DND-41 (cell line): Measurements from ENCODE around the gene PGBD4.

Source experiments
- ATAC-seq: fragments of 200-7000 bp; cut with Tn5 transposase; 3 replicates; pipeline ENCODE4 v1.9.1; 2021; ENCODE audit warnings: low read depth; ENCODE audit not compliant: insufficient read depth
- DNase-seq: peaks from one replicate; pipeline ENCODE4 v3.0.0-alpha.2; 2020
- H2AFZ ChIP-seq: 2 replicates; pipeline ENCODE4 v1.6.0; 2012; ENCODE audit warnings: low read depth, low read length
- H3K27ac ChIP-seq: 2 replicates; pipeline ENCODE4 v1.5.1; 2012; ENCODE audit warnings: low read length, inconsistent platforms
- H3K27me3 ChIP-seq: fragments of 200-600 bp; sonication (generic); 2 replicates; pipeline ENCODE4 v1.6.0; 2012; ENCODE audit warnings: low read length, mild to moderate bottlenecking, inconsistent platforms; ENCODE audit not compliant: insufficient read depth, poor library complexity
- H3K36me3 ChIP-seq: 2 replicates; pipeline ENCODE4 v1.5.1; 2012; ENCODE audit warnings: low read length, inconsistent platforms; ENCODE audit not compliant: insufficient read depth
- H3K4me1 ChIP-seq: 2 replicates; pipeline ENCODE4 v1.5.1; 2012; ENCODE audit warnings: mild to moderate bottlenecking, low read length; ENCODE audit not compliant: insufficient read depth
- H3K4me2 ChIP-seq: 2 replicates; pipeline ENCODE4 v1.6.0; 2012; ENCODE audit warnings: mild to moderate bottlenecking, moderate library complexity, low read length, inconsistent platforms; ENCODE audit not compliant: insufficient read depth
- H3K4me3 ChIP-seq, 2 experiments: fragments of 200-600 bp in 1 of 2; shearing (Covaris generic) in 1 of 2; 2 replicates each; pipeline ENCODE4 v1.5.1; 2012 to 2016; ENCODE audit warnings: inconsistent platforms in 2 of 2, low read length in 2 of 2, mild to moderate bottlenecking in 2 of 2, low read depth in 1 of 2, moderate library complexity in 1 of 2
- H3K79me2 ChIP-seq: 2 replicates; pipeline ENCODE4 v1.6.0; 2012; ENCODE audit warnings: low read length, inconsistent platforms; ENCODE audit not compliant: insufficient read depth
- H3K9ac ChIP-seq: 2 replicates; pipeline ENCODE4 v1.6.0; 2012; ENCODE audit warnings: low read depth, mild to moderate bottlenecking, inconsistent platforms, low read length, moderate library complexity
- H3K9me3 ChIP-seq: 2 replicates; pipeline ENCODE4 v1.5.1; 2012; ENCODE audit warnings: low read length, moderate library complexity, mild to moderate bottlenecking, inconsistent platforms; ENCODE audit not compliant: insufficient read depth, severe bottlenecking
- H4K20me1 ChIP-seq: 2 replicates; pipeline ENCODE4 v1.6.0; 2012; ENCODE audit warnings: low read length; ENCODE audit not compliant: insufficient read depth
- CTCF ChIP-seq: IDR thresholded peaks from 2 replicates; pipeline ENCODE4 v1.5.1; 2012; ENCODE audit warnings: borderline replicate concordance, low read length, moderate library complexity, mild to moderate bottlenecking; ENCODE audit not compliant: poor library complexity, severe bottlenecking; ENCODE audit errors: extremely low read depth
- EZH2 ChIP-seq: IDR thresholded peaks from 3 replicates; pipeline ENCODE4 v1.6.1; 2012; ENCODE audit warnings: borderline replicate concordance, low read depth, mild to moderate bottlenecking, moderate library complexity, low read length, inconsistent platforms; ENCODE audit not compliant: severe bottlenecking

The PGBD4 gene

GRCh38 chr15:34147371-34148140, 45.7 kb downstream of the PGBD4 start:
- no peaks in the 10 kb centered on the region for H4K20me1 ChIP-seq
- no peak overlapping the region for H3K4me2 ChIP-seq
- no peak for TF ChIP-seq CTCF
- TF ChIP-seq EZH2, result no peak
- no peaks in the 10 kb centered on the region for H3K79me2 ChIP-seq
- DNase-seq (no peak), ATAC-seq (no peak)
- H2AFZ ChIP-seq, result no peak overlapping the region
- H3K36me3 ChIP-seq, result peaks cover 66% of the 10 kb centered on the region
- no peak overlapping the region for H3K4me3 ChIP-seq
- H3K27me3 ChIP-seq, result no peaks in the 10 kb centered on the region
- H3K9me3 ChIP-seq, result no peaks in the 10 kb centered on the region
- no peak overlapping the region for H3K27ac ChIP-seq
- no peak overlapping the region for H3K9ac ChIP-seq
- H3K4me1 ChIP-seq, result no peaks in the 10 kb centered on the region

- Histone ChIP-seq H3K27me3 (no peaks in the 10 kb centered on the region), H3K4me2 (no peak overlapping the region), H3K36me3 (peaks cover 77% of the 10 kb centered on the region), H3K4me1 (no peaks in the 10 kb centered on the region), H3K9ac (no peak overlapping the region), H4K20me1 (no peaks in the 10 kb centered on the region), H2AFZ (no peak overlapping the region), H3K9me3 (peaks cover 25% of the 10 kb centered on the region), H3K27ac (no peak overlapping the region), H3K79me2 (no peaks in the 10 kb centered on the region), H3K4me3 (no peak overlapping the region)
- TF ChIP-seq CTCF, result no peak
- TF ChIP-seq EZH2, result no peak
- no peak for DNase-seq
- no peak for ATAC-seq
These were observed 52.9 kb downstream of the PGBD4 start for GRCh38 chr15:34154725-34155204.

GRCh38 chr15:34155859-34156258, 54.0 kb downstream of the PGBD4 start:
- H3K9ac ChIP-seq, result no peak overlapping the region
- DNase-seq (no peak), ATAC-seq (no peak)
- peaks cover 69% of the 10 kb centered on the region for H3K36me3 ChIP-seq
- no peak overlapping the region for H2AFZ ChIP-seq
- H4K20me1 ChIP-seq, result no peaks in the 10 kb centered on the region
- peaks cover 30% of the 10 kb centered on the region for H3K9me3 ChIP-seq
- no peak overlapping the region for H3K4me2 ChIP-seq
- TF ChIP-seq CTCF, result no peak
- no peak for TF ChIP-seq EZH2
- H3K27me3 ChIP-seq, result no peaks in the 10 kb centered on the region
- H3K27ac ChIP-seq, result no peak overlapping the region
- no peaks in the 10 kb centered on the region for H3K79me2 ChIP-seq
- no peaks in the 10 kb centered on the region for H3K4me1 ChIP-seq
- no peak overlapping the region for H3K4me3 ChIP-seq
